IMR-90 (cell line): Measurements from ENCODE around the gene CD99. TPM values are rescaled to one million over a fixed set of nuclear protein-coding genes. Genes with fewer than 3 reads are reported as not detected.

Experiments
- ATAC-seq: fragments of 200-7000 bp; cut with Tn5 transposase; 2 replicates; pipeline ENCODE4 v1.9.1; 2020; ENCODE audit warnings: low read depth, mild to moderate bottlenecking, moderate library complexity
- BruUV-seq: library from RNA; stranded (reverse); fragments of 400-500 nt; replicated peaks from 2 replicates; lab custom pipeline; 2021; lab: Mats Ljungman, UMichigan
- CTCF ChIA-PET: fragments of 300-600 bp; formaldehyde crosslinking; extraction: SDS; loops from one replicate; lab custom pipeline; 2021; ENCODE audit warnings: antibody characterized with exemption; lab: Yijun Ruan, JAX
- POLR2A ChIA-PET: fragments of 300-600 bp; sonication (Branson Sonifier 250); formaldehyde crosslinking; loops from one replicate; lab custom pipeline; 2022; ENCODE audit warnings: antibody characterized with exemption; ENCODE audit not compliant: unreplicated experiment; lab: Charles Lee
- DNase-seq: peaks from one replicate; pipeline ENCODE4 v3.0.0; 2013
- H2AFZ ChIP-seq: replicated peaks from 2 replicates; pipeline ENCODE3; 2013; ENCODE audit warnings: low read length, mild to moderate bottlenecking; ENCODE audit not compliant: poor library complexity
- H2AK5ac ChIP-seq: 2 replicates; pipeline ENCODE4 v1.6.1; 2013; ENCODE audit warnings: low read depth, low read length, inconsistent platforms
- H2AK9ac ChIP-seq: replicated peaks from 2 replicates; pipeline ENCODE3; 2013; ENCODE audit warnings: mild to moderate bottlenecking, low read depth, low read length, moderate library complexity; ENCODE audit not compliant: poor library complexity
- H2BK120ac ChIP-seq: 2 replicates; pipeline ENCODE4 v1.6.1; 2013; ENCODE audit warnings: low read depth, low read length, inconsistent platforms
- H2BK15ac ChIP-seq: 3 replicates; pipeline ENCODE4 v1.6.1; 2013; ENCODE audit warnings: low read depth, low read length, inconsistent platforms
- H2BK20ac ChIP-seq: 2 replicates; pipeline ENCODE4 v1.6.1; 2013; ENCODE audit warnings: low read depth, mild to moderate bottlenecking, inconsistent platforms, low read length, moderate library complexity
- H2BK5ac ChIP-seq: 2 replicates; pipeline ENCODE4 v1.6.1; 2013; ENCODE audit warnings: mild to moderate bottlenecking, low read depth, low read length, inconsistent platforms; ENCODE audit not compliant: poor library complexity, severe bottlenecking
- H3K14ac ChIP-seq: replicated peaks from 2 replicates; pipeline ENCODE4 v1.6.1; 2013; ENCODE audit warnings: low read depth, low read length, inconsistent platforms
- H3K18ac ChIP-seq: 2 replicates; pipeline ENCODE4 v1.6.1; 2013; ENCODE audit warnings: low read depth, low read length, control low read depth
- H3K23ac ChIP-seq: 2 replicates; pipeline ENCODE4 v1.6.1; 2013; ENCODE audit warnings: low read depth, low read length, inconsistent platforms
- H3K27ac ChIP-seq: 2 replicates; pipeline ENCODE4 v1.5.1; 2013; ENCODE audit warnings: mild to moderate bottlenecking, control low read depth, low read length; ENCODE audit not compliant: insufficient read depth
- H3K27me3 ChIP-seq: 2 replicates; pipeline ENCODE4 v1.6.1; 2013; ENCODE audit warnings: low read length; ENCODE audit not compliant: control insufficient read depth, insufficient read depth
- H3K36me3 ChIP-seq: 2 replicates; pipeline ENCODE4 v1.6.1; 2013; ENCODE audit warnings: low read length, mixed read lengths; ENCODE audit not compliant: control insufficient read depth, insufficient read depth
- H3K4ac ChIP-seq: 2 replicates; pipeline ENCODE4 v1.6.1; 2013; ENCODE audit warnings: low read depth, low read length, inconsistent platforms
- H3K4me1 ChIP-seq: 2 replicates; pipeline ENCODE4 v1.6.1; 2013; ENCODE audit warnings: low read length, mixed read lengths; ENCODE audit not compliant: control insufficient read depth, insufficient read depth
- H3K4me2 ChIP-seq: 2 replicates; pipeline ENCODE4 v1.6.1; 2013; ENCODE audit warnings: low read depth, mild to moderate bottlenecking, control low read depth, low read length, moderate library complexity
- H3K4me3 ChIP-seq: 2 replicates; pipeline ENCODE4 v1.5.1; 2013; ENCODE audit warnings: low read depth, mild to moderate bottlenecking, control low read depth, low read length, moderate library complexity; ENCODE audit not compliant: insufficient read depth
- H3K56ac ChIP-seq: 2 replicates; pipeline ENCODE4 v1.6.1; 2013; ENCODE audit warnings: low read length, inconsistent platforms; ENCODE audit not compliant: insufficient read depth; ENCODE audit errors: extremely low read depth
- H3K79me1 ChIP-seq, 2 experiments: 2 replicates each; pipeline ENCODE4 v1.6.1; 2013; ENCODE audit warnings: low read length in 2 of 2, inconsistent platforms in 1 of 2, low read depth in 1 of 2
- H3K9ac ChIP-seq: 2 replicates; pipeline ENCODE4 v1.6.1; 2013; ENCODE audit warnings: low read depth, low read length, control low read depth
- H3K9me1 ChIP-seq: 2 replicates; pipeline ENCODE4 v1.6.1; 2013; ENCODE audit warnings: low read length, inconsistent platforms; ENCODE audit not compliant: insufficient read depth
- H3K9me3 ChIP-seq: 2 replicates; pipeline ENCODE4 v1.6.1; 2013; ENCODE audit warnings: low read length; ENCODE audit not compliant: control insufficient read depth, insufficient read depth
- H4K20me1 ChIP-seq: 2 replicates; pipeline ENCODE4 v1.6.1; 2013; ENCODE audit warnings: low read length, inconsistent platforms; ENCODE audit not compliant: insufficient read depth
- H4K5ac ChIP-seq: 2 replicates; pipeline ENCODE4 v1.6.1; 2013; ENCODE audit warnings: mild to moderate bottlenecking, low read depth, low read length, control low read depth
- H4K8ac ChIP-seq, 2 experiments: 2 replicates each; pipeline ENCODE4 v1.6.1; 2013; ENCODE audit warnings: low read depth in 2 of 2, low read length in 2 of 2, control low read depth in 1 of 2, inconsistent platforms in 1 of 2
- H4K91ac ChIP-seq: 2 replicates; pipeline ENCODE4 v1.6.1; 2013; ENCODE audit warnings: low read depth, low read length, inconsistent platforms; ENCODE audit not compliant: insufficient read depth
- BHLHE40 ChIP-seq: fragments of 150-350 bp; IDR thresholded peaks from 2 replicates; pipeline ENCODE4 v1.6.1; 2016; ENCODE audit warnings: mild to moderate bottlenecking, low read depth, low read length
- CEBPB ChIP-seq: IDR thresholded peaks from 2 replicates; pipeline ENCODE4 v1.6.1; 2012; ENCODE audit warnings: low read depth, low read length, improper control_type of control experiment
- CHD1 ChIP-seq: IDR thresholded peaks from 2 replicates; pipeline ENCODE4 v1.6.1; 2012; ENCODE audit warnings: low read depth, low read length, improper control_type of control experiment
- FOS ChIP-seq: fragments of 150-350 bp; IDR thresholded peaks from 2 replicates; pipeline ENCODE4 v1.6.1; 2016; ENCODE audit warnings: low read depth, low read length
- MAFK ChIP-seq: IDR thresholded peaks from 2 replicates; pipeline ENCODE4 v1.6.1; 2012; ENCODE audit warnings: low read depth, low read length, improper control_type of control experiment
- MAZ ChIP-seq: IDR thresholded peaks from 2 replicates; pipeline ENCODE4 v1.6.1; 2012; ENCODE audit warnings: low read depth, mild to moderate bottlenecking, low read length, improper control_type of control experiment, moderate library complexity, borderline replicate concordance
- MXI1 ChIP-seq: IDR thresholded peaks from 2 replicates; pipeline ENCODE4 v1.6.1; 2012; ENCODE audit warnings: low read depth, mild to moderate bottlenecking, low read length, moderate library complexity, borderline replicate concordance
- NFE2L2 ChIP-seq: fragments of 150-350 bp; IDR thresholded peaks from 2 replicates; pipeline ENCODE4 v1.6.1; 2016; ENCODE audit warnings: low read depth, mild to moderate bottlenecking, low read length
- POLR2A ChIP-seq: IDR thresholded peaks from 2 replicates; pipeline ENCODE4 v1.6.1; 2012; ENCODE audit warnings: mild to moderate bottlenecking, low read depth, low read length
- RAD21 ChIP-seq: IDR thresholded peaks from 2 replicates; pipeline ENCODE4 v1.6.1; 2012; ENCODE audit warnings: low read length, improper control_type of control experiment
- RCOR1 ChIP-seq: IDR thresholded peaks from 2 replicates; pipeline ENCODE4 v1.6.1; 2012; ENCODE audit warnings: mild to moderate bottlenecking, low read length, improper control_type of control experiment; ENCODE audit not compliant: insufficient replicate concordance
- WGBS, 2 experiments: methylation state at CpG; one replicate each; pipeline versions ENCODE4 v1.1.5 to v1.1.7; 2013; ENCODE audit warnings: missing lambda C conversion rate in 2 of 2; ENCODE audit not compliant: insufficient read length in 1 of 2; ENCODE audit errors: extremely low coverage in 2 of 2; 5-methylcytosine and 5-hydroxymethylcytosine counted together
- dilution Hi-C: fragments of 300-500 bp; cut with HindIII; formaldehyde crosslinking; loops from one replicate; pipeline ENCODE4 v1.14.3; 2018; ENCODE audit warnings: low sequenced_read_pairs; ENCODE audit not compliant: unreplicated experiment
- in situ Hi-C: fragments of 300-500 bp; cut with MboI; formaldehyde crosslinking; loops from 3 replicates; pipeline ENCODE4 v1.14.3; 2019; ENCODE audit warnings: low sequenced_read_pairs, inconsistent platforms, mixed read lengths
- intact Hi-C: fragments of 100-400 bp; cut with micrococcal nuclease; formaldehyde crosslinking; loops from 2 replicates; pipeline ENCODE4 v1.10.0; 2022
- polyA plus RNA-seq, 3 experiments: library from polyadenylated mRNA; depleted of rRNA; stranded (reverse); fragments of >200 nt; gene quantifications; 2 replicates each; pipeline ENCODE4 v1.2.3, GENCODE V29; 2012; ENCODE audit warnings: low replicate concordance in 1 of 3
- total RNA-seq: library from RNA; depleted of rRNA; stranded (reverse); fragments of >200 nt; gene quantifications from 2 replicates; pipeline ENCODE4 v1.2.3, GENCODE V29; 2012
- TF ChIP-seq, protein P1 (sequence below): fragments of 150-350 bp; IDR thresholded peaks from 2 replicates; pipeline ENCODE4 v1.6.1; 2016; ENCODE audit warnings: low read depth, mild to moderate bottlenecking, low read length, moderate library complexity, borderline replicate concordance
- TF ChIP-seq, protein P2 (sequence below): fragments of 150-350 bp; IDR thresholded peaks from 2 replicates; pipeline ENCODE4 v1.6.1; 2017; ENCODE audit warnings: mild to moderate bottlenecking, antibody characterized with exemption, low read length, low read depth
- TF ChIP-seq, protein P3 (sequence below): conservative IDR thresholded peaks from 2 replicates; pipeline ENCODE4 v1.5.1; 2012; ENCODE audit warnings: mild to moderate bottlenecking, low read depth, low read length, improper control_type of control experiment

Gene CD99
- total and polyA plus RNA-seq, 2 of the 4 experiments (the other 2 are of a cell fraction), result 102 to 369 TPM

DNA sequence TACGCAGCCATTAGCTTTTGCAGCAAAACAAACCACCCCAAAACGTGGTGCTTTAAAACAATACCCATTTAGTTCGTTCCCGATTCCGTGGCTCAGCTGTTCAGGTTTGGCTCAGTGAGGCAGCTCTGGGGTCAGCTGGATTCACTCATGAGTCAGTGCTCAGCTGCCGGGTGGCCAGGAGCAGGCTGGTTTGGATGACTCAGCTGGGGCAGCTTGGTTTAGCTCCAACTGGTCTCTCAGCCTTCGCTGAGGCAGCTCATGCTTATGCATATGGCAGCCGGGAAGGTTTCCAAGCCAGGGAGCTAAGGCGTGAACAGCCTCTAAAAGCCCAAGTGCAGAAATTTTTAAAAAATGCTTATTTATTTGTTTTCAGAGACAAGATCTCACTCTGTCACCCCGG lies 13.3 kb upstream of the CD99 start (continued):
- no peak for TF ChIP-seq MXI1

DNA sequence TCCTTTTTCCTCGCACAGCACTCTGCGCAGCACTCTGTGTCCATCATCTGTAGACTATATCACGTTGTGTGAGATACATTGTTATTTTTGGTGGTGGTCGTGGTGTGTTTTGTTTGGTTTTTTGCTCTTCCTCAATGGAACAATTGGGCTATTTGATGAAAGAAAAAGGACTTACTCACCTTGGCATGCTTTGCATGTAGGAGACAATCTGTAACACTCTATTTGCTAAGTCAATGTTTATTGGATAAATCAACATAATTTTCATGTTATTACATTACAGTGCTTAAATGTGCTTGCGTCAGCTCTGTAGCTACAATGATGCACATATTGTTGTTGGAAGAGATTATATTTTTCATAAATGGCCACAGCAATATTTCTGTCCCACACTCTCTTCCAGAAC lies 12.5 kb upstream of the CD99 start:
- DNase-seq, result no peak
- no CpG with 5 or more reads among the region's 5 CpGs for whole genome bisulfite sequencing, 2 experiments
- intact Hi-C loops, result loop anchor here (1.0 kb wide), 1 partner anchor 13 kb away; the partner anchor contains the start of gene CD99
- TF ChIP-seq CEBPB (no peak), MAFK (no peak), CHD1 (no peak), NFE2L2 (no peak), FOS (no peak), POLR2A (no peak), BHLHE40 (no peak), RAD21 (no peak), MXI1 (no peak), RCOR1 (no peak), MAZ (no peak)
- TF ChIP-seq, protein P1, sequence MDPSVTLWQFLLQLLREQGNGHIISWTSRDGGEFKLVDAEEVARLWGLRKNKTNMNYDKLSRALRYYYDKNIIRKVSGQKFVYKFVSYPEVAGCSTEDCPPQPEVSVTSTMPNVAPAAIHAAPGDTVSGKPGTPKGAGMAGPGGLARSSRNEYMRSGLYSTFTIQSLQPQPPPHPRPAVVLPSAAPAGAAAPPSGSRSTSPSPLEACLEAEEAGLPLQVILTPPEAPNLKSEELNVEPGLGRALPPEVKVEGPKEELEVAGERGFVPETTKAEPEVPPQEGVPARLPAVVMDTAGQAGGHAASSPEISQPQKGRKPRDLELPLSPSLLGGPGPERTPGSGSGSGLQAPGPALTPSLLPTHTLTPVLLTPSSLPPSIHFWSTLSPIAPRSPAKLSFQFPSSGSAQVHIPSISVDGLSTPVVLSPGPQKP, result no peak
- TF ChIP-seq, protein P2, sequence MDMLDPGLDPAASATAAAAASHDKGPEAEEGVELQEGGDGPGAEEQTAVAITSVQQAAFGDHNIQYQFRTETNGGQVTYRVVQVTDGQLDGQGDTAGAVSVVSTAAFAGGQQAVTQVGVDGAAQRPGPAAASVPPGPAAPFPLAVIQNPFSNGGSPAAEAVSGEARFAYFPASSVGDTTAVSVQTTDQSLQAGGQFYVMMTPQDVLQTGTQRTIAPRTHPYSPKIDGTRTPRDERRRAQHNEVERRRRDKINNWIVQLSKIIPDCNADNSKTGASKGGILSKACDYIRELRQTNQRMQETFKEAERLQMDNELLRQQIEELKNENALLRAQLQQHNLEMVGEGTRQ, result no peak
- TF ChIP-seq, protein P3, sequence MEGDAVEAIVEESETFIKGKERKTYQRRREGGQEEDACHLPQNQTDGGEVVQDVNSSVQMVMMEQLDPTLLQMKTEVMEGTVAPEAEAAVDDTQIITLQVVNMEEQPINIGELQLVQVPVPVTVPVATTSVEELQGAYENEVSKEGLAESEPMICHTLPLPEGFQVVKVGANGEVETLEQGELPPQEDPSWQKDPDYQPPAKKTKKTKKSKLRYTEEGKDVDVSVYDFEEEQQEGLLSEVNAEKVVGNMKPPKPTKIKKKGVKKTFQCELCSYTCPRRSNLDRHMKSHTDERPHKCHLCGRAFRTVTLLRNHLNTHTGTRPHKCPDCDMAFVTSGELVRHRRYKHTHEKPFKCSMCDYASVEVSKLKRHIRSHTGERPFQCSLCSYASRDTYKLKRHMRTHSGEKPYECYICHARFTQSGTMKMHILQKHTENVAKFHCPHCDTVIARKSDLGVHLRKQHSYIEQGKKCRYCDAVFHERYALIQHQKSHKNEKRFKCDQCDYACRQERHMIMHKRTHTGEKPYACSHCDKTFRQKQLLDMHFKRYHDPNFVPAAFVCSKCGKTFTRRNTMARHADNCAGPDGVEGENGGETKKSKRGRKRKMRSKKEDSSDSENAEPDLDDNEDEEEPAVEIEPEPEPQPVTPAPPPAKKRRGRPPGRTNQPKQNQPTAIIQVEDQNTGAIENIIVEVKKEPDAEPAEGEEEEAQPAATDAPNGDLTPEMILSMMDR, result no peak

More for the DNA sequence above, 12.5 kb upstream of the CD99 start:
- BruUV-seq, result no TSS peak
- no peak overlapping the region for H2BK20ac ChIP-seq
- no peak overlapping the region for H3K23ac ChIP-seq
- no peak overlapping the region; the same call in 1 of the 2 replicates for H3K4ac ChIP-seq
- no peak overlapping the region for H2AK9ac ChIP-seq
- H2BK5ac ChIP-seq, result no peak overlapping the region
- H4K91ac ChIP-seq, result no peak overlapping the region
- no peak overlapping the region for H2AFZ ChIP-seq
- H3K27me3 ChIP-seq, result peaks cover 4% of the 10 kb centered on the region; the same call in 1 of the 2 replicates
- ATAC-seq, result no peak
- in situ Hi-C loops (no loop called here), dilution Hi-C loops (no loop called here)
- peaks cover 6% of the 10 kb centered on the region; the same call in 1 of the 2 replicates for H3K9me1 ChIP-seq
- H2AK5ac ChIP-seq, result peak overlapping the region; percentile 8
- H3K14ac ChIP-seq, result 0 out of 2 replicates have a peak overlapping the region, but pooled peaks have one; percentile 45
- ChIA-PET POLR2A (no interaction called here), CTCF (no interaction called here)
- no peak overlapping the region for H3K4me2 ChIP-seq
- H3K4me1 ChIP-seq, result peaks cover 15% of the 10 kb centered on the region
- H3K36me3 ChIP-seq, result no peaks in the 10 kb centered on the region
- no peak overlapping the region for H2BK15ac ChIP-seq
- H3K4me3 ChIP-seq, result no peak overlapping the region
- no peak overlapping the region for H4K5ac ChIP-seq
- H3K18ac ChIP-seq, result 0 out of 2 replicates have a peak overlapping the region, but pooled peaks have one; percentile 7
- no peak overlapping the region for H3K56ac ChIP-seq
- no peak overlapping the region for H2BK120ac ChIP-seq
- no peaks in the 10 kb centered on the region for H3K79me1 ChIP-seq
- peaks cover 7% of the 10 kb centered on the region; the same call in 1 of the 2 replicates for H4K20me1 ChIP-seq
- peaks cover 2% of the 10 kb centered on the region; the same call in 1 of the 2 replicates for H3K9me3 ChIP-seq
- H3K9ac ChIP-seq, result no peak overlapping the region
- H4K8ac ChIP-seq, result no peak overlapping the region
- H3K27ac ChIP-seq, result no peak overlapping the region
